Bronchial epithelial cell (primary cell): ENCODE data around the gene ELOVL6. TPM values are rescaled to one million over a fixed set of nuclear protein-coding genes. Genes with fewer than 3 reads are reported as not detected.
A peak's percentile ranks its signal among the peaks of the same experiment; 100 is the strongest.

Experiments
- DNase-seq: peaks from one replicate; pipeline ENCODE4 v3.0.0-alpha.2; 2010; ENCODE audit warnings: low read depth
- FAIRE-seq: peaks from 2 replicates; lab custom pipeline; 2011; peaks lifted over from hg19 to GRCh38; lab: Jason Lieb, UNC
- H3K27me3 ChIP-seq: 2 replicates; pipeline ENCODE4 v1.5.1; 2011; ENCODE audit warnings: low read length; ENCODE audit not compliant: control insufficient read depth, insufficient read depth
- H3K36me3 ChIP-seq: 2 replicates; pipeline ENCODE4 v1.5.1; 2011; ENCODE audit warnings: low read length; ENCODE audit not compliant: control insufficient read depth, insufficient read depth
- H3K4me3 ChIP-seq: 2 replicates; pipeline ENCODE4 v1.5.1; 2011; ENCODE audit warnings: mild to moderate bottlenecking, low read depth, low read length, control low read depth
- CTCF ChIP-seq: IDR thresholded peaks from 2 replicates; pipeline ENCODE4 v1.5.1; 2011; ENCODE audit warnings: mild to moderate bottlenecking, moderate library complexity, low read length, control low read depth, inconsistent platforms; ENCODE audit not compliant: insufficient read depth, severe bottlenecking
- total RNA-seq: library from RNA; depleted of rRNA; stranded (reverse); fragments of >200 nt; gene quantifications from 2 replicates; pipeline ENCODE4 v1.2.1, GENCODE V29; 2014

The ELOVL6 gene
- total RNA-seq, 1 donor from 2014 or later: 6.8 TPM

GRCh38 chr4:110132816-110133719 is 65.3 kb downstream of the ELOVL6 start:
- no peaks in the 10 kb centered on the region for H3K36me3 ChIP-seq
- FAIRE-seq: no peak
- DNase-seq: peak; percentile 26

DNA sequence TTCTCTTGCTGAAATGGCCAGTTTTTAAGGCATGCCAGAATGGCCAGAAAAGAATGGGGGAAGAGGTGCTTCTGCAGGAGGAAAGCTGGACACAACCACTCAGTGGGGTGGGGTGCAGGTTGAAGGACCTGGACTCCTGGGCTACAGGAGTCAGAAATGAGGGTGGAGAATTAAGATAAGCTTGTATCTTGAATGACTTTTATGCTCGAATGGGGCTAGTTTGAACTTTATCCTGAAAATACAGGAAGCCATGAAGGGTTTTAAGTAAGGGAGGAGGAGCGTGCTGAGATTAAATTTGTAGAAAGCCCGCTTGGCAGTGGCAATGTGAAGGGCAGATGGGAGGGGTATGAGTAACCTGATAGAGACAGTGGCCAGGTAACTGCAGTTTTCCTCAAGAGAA is 66.5 kb downstream of the ELOVL6 start:
- FAIRE-seq: no peak

More at GRCh38 chr4:110132816-110133719, 65.3 kb downstream of the ELOVL6 start:
- Histone ChIP-seq H3K27me3 (no peaks in the 10 kb centered on the region), H3K4me3 (no peak overlapping the region)
- TF ChIP-seq CTCF: no peak

GRCh38 chr4:110130576-110131358 is 67.6 kb downstream of the ELOVL6 start:
- Histone ChIP-seq H3K27me3 (no peaks in the 10 kb centered on the region), H3K4me3 (no peak overlapping the region), H3K36me3 (no peaks in the 10 kb centered on the region)
- DNase-seq (peak; percentile 83), FAIRE-seq (no peak)
- no peak for TF ChIP-seq CTCF

More for the DNA sequence above, 66.5 kb downstream of the ELOVL6 start:
- Histone ChIP-seq H3K4me3 (no peak overlapping the region), H3K27me3 (no peaks in the 10 kb centered on the region), H3K36me3 (no peaks in the 10 kb centered on the region)
- TF ChIP-seq CTCF: no peak
- no peak for DNase-seq

DNA sequence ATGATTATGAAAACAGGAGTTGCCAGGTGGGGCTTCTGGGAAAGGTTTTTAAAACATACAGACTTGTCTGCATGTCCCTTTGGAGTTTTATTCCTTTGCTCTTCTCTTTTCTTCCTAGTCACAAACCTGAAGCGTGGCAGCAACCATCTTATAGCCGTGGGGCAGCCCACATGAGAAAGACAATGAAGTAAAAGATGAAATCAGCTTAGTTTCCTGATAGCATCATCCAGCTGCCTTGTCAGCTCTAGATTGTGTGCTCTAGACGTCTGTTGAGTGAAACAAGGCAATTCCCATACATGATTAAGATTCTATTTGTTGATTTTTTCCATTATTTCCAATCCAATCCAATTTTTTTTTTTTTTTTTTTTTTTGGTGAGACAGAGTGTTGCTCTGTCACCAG is 68.9 kb downstream of the ELOVL6 start:
- H3K4me3 ChIP-seq: no peak overlapping the region
- FAIRE-seq (no peak), DNase-seq (no peak)
- H3K36me3 ChIP-seq: no peaks in the 10 kb centered on the region
- no peak for TF ChIP-seq CTCF
- no peaks in the 10 kb centered on the region for H3K27me3 ChIP-seq

DNA sequence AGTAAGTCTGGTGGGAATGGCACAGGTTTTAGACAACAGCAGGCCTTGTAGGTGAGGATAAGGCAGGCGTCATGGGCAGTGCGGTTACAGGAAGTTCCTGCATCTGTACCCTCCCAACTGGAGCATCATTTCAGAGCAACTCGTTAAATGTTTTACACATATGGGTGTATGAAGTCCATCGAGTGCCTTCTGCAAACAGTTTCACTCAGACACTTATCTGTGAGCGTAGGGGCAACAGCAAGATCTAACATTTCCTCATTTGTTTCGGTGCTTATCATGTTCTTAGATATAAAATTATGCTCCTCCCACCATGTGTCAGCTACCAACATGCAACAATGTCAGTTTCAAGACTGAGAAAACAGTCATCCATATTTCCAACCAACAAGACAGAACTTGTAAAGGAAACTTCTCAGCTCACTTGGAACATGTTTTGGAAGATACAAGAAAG is 69.9 kb downstream of the ELOVL6 start:
- no peak overlapping the region for H3K4me3 ChIP-seq
- TF ChIP-seq CTCF: no peak
- peak; percentile 99 for DNase-seq
- H3K27me3 ChIP-seq: no peaks in the 10 kb centered on the region
- H3K36me3 ChIP-seq: no peaks in the 10 kb centered on the region
- no peak for FAIRE-seq
